Measurements from ENCODE around the gene ELN. TPM values are rescaled to one million over a fixed set of nuclear protein-coding genes. Genes with fewer than 3 reads are reported as not detected.

ELN gene
- total and polyA plus RNA-seq, 2 of the 4 experiments (the other 2 are of a cell fraction), result 2.2 to 14.3 TPM

GRCh38 chr7:74048999-74049599 lies 21.1 kb downstream of the ELN start:
- no peaks in the 10 kb centered on the region for H3K9me3 ChIP-seq (ENCODE audit: control insufficient read depth, insufficient read depth, low read length)
- H4K20me1 ChIP-seq (ENCODE audit: insufficient read depth, low read length), result no peaks in the 10 kb centered on the region
- H2BK15ac ChIP-seq (ENCODE audit: low read depth, low read length), result no peak overlapping the region
- no peak overlapping the region for H4K91ac ChIP-seq (ENCODE audit: insufficient read depth, low read depth, low read length)
- H3K27me3 ChIP-seq (ENCODE audit: control insufficient read depth, insufficient read depth, low read length), result no peaks in the 10 kb centered on the region
- no peak for TF ChIP-seq SMC3 (IDR thresholded peaks at IDR 0.05; ENCODE audit: low read depth, low read length)
- TF ChIP-seq RFX5 (IDR thresholded peaks at IDR 0.05; ENCODE audit: low read depth, low read length), result no peak
- no peak for TF ChIP-seq MAZ (IDR thresholded peaks at IDR 0.05; ENCODE audit: borderline replicate concordance, low read depth, low read length)
- TF ChIP-seq CHD1 (IDR thresholded peaks at IDR 0.05; ENCODE audit: low read depth, low read length), result no peak
- no peak for TF ChIP-seq BHLHE40 (IDR thresholded peaks at IDR 0.05; ENCODE audit: low read depth, low read length)
- TF ChIP-seq ELK1 (IDR thresholded peaks at IDR 0.05; ENCODE audit: borderline replicate concordance, low read depth, low read length), result no peak
- no peak for TF ChIP-seq RAD21 (IDR thresholded peaks at IDR 0.05; ENCODE audit: low read length)
- TF ChIP-seq CTCF (conservative IDR thresholded peaks at IDR 0.05; ENCODE audit: low read depth, low read length), result no peak
- TF ChIP-seq CEBPB (IDR thresholded peaks at IDR 0.05; ENCODE audit: low read depth, low read length), result no peak
- no peak for TF ChIP-seq FOS (IDR thresholded peaks at IDR 0.05; ENCODE audit: low read depth, low read length)
- no peak overlapping the region for H3K4ac ChIP-seq (ENCODE audit: low read depth, low read length)
- no peaks in the 10 kb centered on the region for H3K4me1 ChIP-seq (ENCODE audit: control insufficient read depth, insufficient read depth, low read length)
- dilution Hi-C loops (cut with HindIII; ENCODE audit: low sequenced_read_pairs, unreplicated experiment) (no loop called here), in situ Hi-C loops (cut with MboI; ENCODE audit: low sequenced_read_pairs) (no loop called here), intact Hi-C loops (cut with micrococcal nuclease) (no loop called here)
- no peak overlapping the region for H3K9ac ChIP-seq (ENCODE audit: low read depth, low read length)
- no peak overlapping the region for H2BK20ac ChIP-seq (ENCODE audit: low read depth, low read length)
- H4K5ac ChIP-seq (ENCODE audit: low read depth, low read length), result no peak overlapping the region
- no peak for ATAC-seq (ENCODE audit: low read depth)
- no peak for DNase-seq
- no TSS peak for BruUV-seq (replicated peaks)
- no peak overlapping the region for H2BK120ac ChIP-seq (ENCODE audit: low read depth, low read length)
- no peak overlapping the region for H3K56ac ChIP-seq (ENCODE audit: extremely low read depth, insufficient read depth, low read length)
- POLR2A ChIA-PET (ENCODE audit: unreplicated experiment), result no interaction called here
- no peak overlapping the region for H3K14ac ChIP-seq (replicated peaks; ENCODE audit: low read depth, low read length)
- 88 to 100% methylated on average over 2 of the region's 2 CpGs for WGBS, 2 experiments (ENCODE audit: extremely low coverage in 2 of 2, insufficient read length in 1 of 2)
- H3K27ac ChIP-seq (ENCODE audit: insufficient read depth, low read length), result no peak overlapping the region
- H3K4me3 ChIP-seq (ENCODE audit: insufficient read depth, low read depth, low read length), result no peak overlapping the region
- CTCF ChIA-PET, result no interaction called here
- H3K4me2 ChIP-seq (ENCODE audit: low read depth, low read length), result no peak overlapping the region
- H3K79me1 ChIP-seq (ENCODE audit: low read depth in 1 of 2, low read length in 2 of 2), result no peaks in the 10 kb centered on the region
- H2AFZ ChIP-seq (replicated peaks; ENCODE audit: low read length, poor library complexity), result no peak overlapping the region
- no peak overlapping the region for H2AK5ac ChIP-seq (ENCODE audit: low read depth, low read length)
- no peak overlapping the region for H3K23ac ChIP-seq (ENCODE audit: low read depth, low read length)
- H2BK5ac ChIP-seq (ENCODE audit: low read depth, low read length, poor library complexity, severe bottlenecking), result peak overlapping the region; percentile 18
- no peaks in the 10 kb centered on the region; the same call in 1 of the 2 replicates for H3K9me1 ChIP-seq (ENCODE audit: insufficient read depth, low read length)
- H4K8ac ChIP-seq (ENCODE audit: low read depth in 2 of 2, low read length in 2 of 2), result no peak overlapping the region
- peaks cover 2% of the 10 kb centered on the region; the same call in 1 of the 2 replicates for H3K36me3 ChIP-seq (ENCODE audit: control insufficient read depth, insufficient read depth, low read length)
- H3K18ac ChIP-seq (ENCODE audit: low read depth, low read length), result no peak overlapping the region
- H2AK9ac ChIP-seq (replicated peaks; ENCODE audit: low read depth, low read length, poor library complexity), result no peak overlapping the region

Measured in IMR-90 (cell line).